WTC11 (cell line): Measurements from ENCODE around the gene NOM1. TPM values are rescaled to one million over a fixed set of nuclear protein-coding genes. Genes with fewer than 3 reads are reported as not detected.
A peak's percentile ranks its signal among the peaks of the same experiment; 100 is the strongest.

Source experiments
- ATAC-seq: fragments of 200-7000 bp; cut with Tn5 transposase; 2 replicates; pipeline ENCODE4 v1.10.0; 2021; ENCODE audit warnings: mild to moderate bottlenecking, moderate library complexity
- CTCF ChIA-PET: fragments of 300-600 bp; sonication (Branson Sonifier 250); formaldehyde crosslinking; loops from one replicate; lab custom pipeline; 2021; ENCODE audit warnings: antibody characterized with exemption; lab: Charles Lee
- POLR2A ChIA-PET: fragments of 350-600 bp; sonication (Branson Sonifier 250); formaldehyde crosslinking; loops from one replicate; lab custom pipeline; 2021; ENCODE audit warnings: antibody characterized with exemption; lab: Charles Lee
- DNase-seq: peaks from one replicate; pipeline ENCODE4 v3.0.0; 2021; ENCODE audit warnings: low spot score
- H3K27ac Mint-ChIP-seq: 2 replicates; pipeline ENCODE4 v1.8.0; 2021; ENCODE audit warnings: mixed read lengths
- H3K27me3 Mint-ChIP-seq: 2 replicates; pipeline ENCODE4 v1.8.0; 2021; ENCODE audit warnings: low read depth, mild to moderate bottlenecking, moderate library complexity, mixed read lengths
- H3K36me3 Mint-ChIP-seq: 2 replicates; pipeline ENCODE4 v1.8.0; 2021; ENCODE audit warnings: mixed read lengths
- H3K4me1 Mint-ChIP-seq: 2 replicates; pipeline ENCODE4 v1.8.0; 2022; ENCODE audit warnings: mixed read lengths
- H3K4me3 Mint-ChIP-seq: 2 replicates; pipeline ENCODE4 v1.8.0; 2021; ENCODE audit warnings: mild to moderate bottlenecking, moderate library complexity, mixed read lengths
- H3K9me3 Mint-ChIP-seq: 2 replicates; pipeline ENCODE4 v1.8.0; 2021; ENCODE audit warnings: mixed read lengths
- CREM ChIP-seq: sonication (generic); formaldehyde crosslinking; IDR thresholded peaks from 2 replicates; pipeline ENCODE4 v1.8.1; 2022; ENCODE audit warnings: mild to moderate bottlenecking, missing genetic modification reagents, moderate library complexity
- FOXP1 ChIP-seq: sonication (generic); formaldehyde crosslinking; IDR thresholded peaks from 2 replicates; pipeline ENCODE4 v1.8.0; 2022; ENCODE audit warnings: missing genetic modification reagents, mild to moderate bottlenecking, moderate library complexity, borderline replicate concordance
- GABPB1 ChIP-seq: sonication (generic); formaldehyde crosslinking; IDR thresholded peaks from 2 replicates; pipeline ENCODE4 v1.8.1; 2023; ENCODE audit warnings: mild to moderate bottlenecking, missing genetic modification reagents
- JUN ChIP-seq: sonication (generic); formaldehyde crosslinking; IDR thresholded peaks from 2 replicates; pipeline ENCODE4 v1.8.0; 2023; ENCODE audit warnings: mild to moderate bottlenecking, missing genetic modification reagents
- MYBL2 ChIP-seq: sonication (generic); formaldehyde crosslinking; IDR thresholded peaks from 2 replicates; pipeline ENCODE4 v1.8.1; 2023; ENCODE audit warnings: mild to moderate bottlenecking, moderate library complexity, missing genetic modification reagents
- NFYB ChIP-seq: sonication (generic); formaldehyde crosslinking; conservative IDR thresholded peaks from 2 replicates; pipeline ENCODE4 v1.8.0; 2022; ENCODE audit warnings: low read depth, missing genetic modification reagents
- PRRX2 ChIP-seq: fragments of 250-450 bp; sonication (Bioruptor Pico); IDR thresholded peaks from 2 replicates; pipeline ENCODE4 v1.8.0; 2021; ENCODE audit warnings: mild to moderate bottlenecking
- TCF7 ChIP-seq: sonication (generic); formaldehyde crosslinking; IDR thresholded peaks from 2 replicates; pipeline ENCODE4 v1.8.0; 2022; ENCODE audit warnings: mild to moderate bottlenecking, low read depth, missing genetic modification reagents, moderate library complexity
- TEAD4 ChIP-seq: sonication (generic); formaldehyde crosslinking; IDR thresholded peaks from 2 replicates; pipeline ENCODE4 v1.8.0; 2022; ENCODE audit warnings: mild to moderate bottlenecking, missing genetic modification reagents
- ZBTB21 ChIP-seq: sonication (generic); formaldehyde crosslinking; IDR thresholded peaks from 2 replicates; pipeline ENCODE4 v1.8.1; 2023; ENCODE audit warnings: mild to moderate bottlenecking, missing genetic modification reagents, borderline replicate concordance
- ZNF121 ChIP-seq: sonication (generic); formaldehyde crosslinking; IDR thresholded peaks from 2 replicates; pipeline ENCODE4 v1.8.0; 2023; ENCODE audit warnings: missing genetic modification reagents
- ZNF671 ChIP-seq: fragments of 250-450 bp; sonication (Bioruptor Pico); IDR thresholded peaks from 2 replicates; pipeline ENCODE4 v1.8.0; 2021; ENCODE audit warnings: mild to moderate bottlenecking
- total RNA-seq: library from RNA; stranded (reverse); gene quantifications from 3 replicates; pipeline ENCODE4 v1.2.3, GENCODE V29; 2021
- TF ChIP-seq, protein P1 (sequence below): sonication (generic); formaldehyde crosslinking; conservative IDR thresholded peaks from 2 replicates; pipeline ENCODE4 v1.8.1; 2023; ENCODE audit warnings: mild to moderate bottlenecking, low read depth, missing genetic modification reagents, moderate library complexity
- TF ChIP-seq, protein P2 (sequence below): fragments of 250-450 bp; sonication (Bioruptor Pico); conservative IDR thresholded peaks from 2 replicates; pipeline ENCODE4 v1.9.0; 2021; ENCODE audit warnings: mild to moderate bottlenecking
- TF ChIP-seq, protein P3 (sequence below): fragments of 250-450 bp; sonication (Bioruptor Pico); IDR thresholded peaks from 2 replicates; pipeline ENCODE4 v1.8.0; 2021; ENCODE audit warnings: mild to moderate bottlenecking
- TF ChIP-seq, protein P4 (sequence below): sonication (generic); formaldehyde crosslinking; conservative IDR thresholded peaks from 2 replicates; pipeline ENCODE4 v1.8.1; 2022; ENCODE audit warnings: mild to moderate bottlenecking, missing genetic modification reagents
- TF ChIP-seq, protein P5 (sequence below): sonication (generic); formaldehyde crosslinking; IDR thresholded peaks from 2 replicates; pipeline ENCODE4 v1.8.1; 2023; ENCODE audit warnings: mild to moderate bottlenecking, missing genetic modification reagents

Gene NOM1
- total RNA-seq, 1 experiment from 2014 or later, result 38.5 TPM

DNA sequence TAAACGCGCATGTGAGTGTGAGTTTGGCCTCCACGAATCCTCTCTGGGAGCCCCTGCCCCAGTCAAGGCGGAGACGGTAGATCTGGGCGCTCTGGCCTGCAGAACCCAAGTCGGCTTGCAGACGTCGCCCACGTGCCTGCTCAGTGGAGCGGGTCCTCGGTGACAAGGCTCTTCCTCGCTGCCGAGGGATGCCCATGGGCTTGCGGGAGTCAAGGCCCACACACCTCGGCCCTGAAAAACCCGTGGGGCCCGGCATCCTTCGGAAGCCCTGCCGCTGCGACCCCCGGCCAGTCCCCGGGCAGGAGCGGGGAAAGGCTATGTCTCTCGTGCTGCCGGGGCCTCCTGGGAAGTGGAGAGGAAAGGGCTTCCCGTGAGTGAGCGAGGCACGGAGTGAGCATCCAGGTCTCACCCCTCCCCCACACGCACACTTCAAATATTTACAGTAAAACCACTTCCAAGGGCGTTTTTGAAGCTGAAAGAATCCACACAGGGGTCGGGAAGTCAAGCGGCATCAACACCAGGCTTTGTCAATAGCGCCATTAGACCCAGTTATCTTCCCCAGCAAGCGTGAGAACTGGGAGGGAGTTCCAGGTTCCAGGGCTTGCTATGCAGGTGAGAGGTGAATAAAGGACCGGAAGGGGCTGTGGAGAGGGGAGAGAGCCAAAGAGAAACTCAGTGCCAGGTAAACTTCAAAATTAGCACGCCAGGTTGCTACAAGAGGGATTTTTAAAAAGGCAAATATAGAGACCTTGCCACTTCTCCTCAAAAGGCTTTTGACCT, 62.0 kb downstream of the NOM1 start:
- H3K27me3 Mint-ChIP-seq, result peaks cover 90% of the 10 kb centered on the region
- DNase-seq, result no peak
- peak overlapping the region; percentile 64 for H3K4me3 Mint-ChIP-seq
- H3K36me3 Mint-ChIP-seq, result no peaks in the 10 kb centered on the region
- no peak for TF ChIP-seq ZNF671
- TF ChIP-seq GABPB1 (CRISPR knock-in tag), result peak; percentile 20; the same call in 1 of the 2 replicates
- TF ChIP-seq, all 79 proteins: peak for 1
- ChIA-PET POLR2A (no interaction called here), CTCF (interaction anchor here (0.6 to 1.3 kb wide), 3 partner anchors 8 to 463 kb away, joined by 3 to 4 read pairs (median 3); no protein-coding TSS in a partner anchor)
- Mint-ChIP-seq H3K27ac (no peak overlapping the region), H3K4me1 (peaks cover 59% of the 10 kb centered on the region), H3K9me3 (no peaks in the 10 kb centered on the region)
- peak; percentile 8; the same call in 1 of the 2 replicates for ATAC-seq

DNA sequence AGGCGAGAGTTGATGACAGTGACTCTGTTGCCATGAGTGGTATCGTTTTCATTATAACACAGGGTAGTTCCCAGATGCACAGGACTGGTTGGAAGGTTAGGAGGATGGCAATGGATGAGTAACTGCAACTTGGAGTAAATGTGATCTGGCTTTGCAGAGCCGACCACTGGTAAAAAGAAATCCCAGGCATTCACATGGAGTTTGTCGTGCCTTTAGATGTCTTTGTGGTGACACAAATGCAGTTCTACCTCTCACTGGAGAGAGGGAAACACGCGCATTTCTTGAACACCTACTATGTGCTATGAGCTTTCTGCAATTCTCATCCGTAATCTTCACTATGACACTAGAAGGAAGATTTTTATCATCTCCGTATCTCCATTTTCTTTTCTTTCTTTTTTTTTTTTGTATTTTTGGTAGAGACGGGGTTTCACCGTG, 62.6 kb downstream of the NOM1 start:
- ChIA-PET POLR2A (no interaction called here), CTCF (interaction anchor here (0.9 to 3.1 kb wide), 2 partner anchors 18 to 62 kb away, joined by 3 to 14 read pairs; partner anchors contain the start of gene NOM1)
- Mint-ChIP-seq H3K4me1 (peaks cover 62% of the 10 kb centered on the region), H3K36me3 (no peaks in the 10 kb centered on the region), H3K27ac (no peak overlapping the region), H3K9me3 (no peaks in the 10 kb centered on the region), H3K27me3 (peaks cover 90% of the 10 kb centered on the region), H3K4me3 (peak overlapping the region; percentile 64)
- ATAC-seq, result no peak
- no peak for DNase-seq
- TF ChIP-seq, protein P1, sequence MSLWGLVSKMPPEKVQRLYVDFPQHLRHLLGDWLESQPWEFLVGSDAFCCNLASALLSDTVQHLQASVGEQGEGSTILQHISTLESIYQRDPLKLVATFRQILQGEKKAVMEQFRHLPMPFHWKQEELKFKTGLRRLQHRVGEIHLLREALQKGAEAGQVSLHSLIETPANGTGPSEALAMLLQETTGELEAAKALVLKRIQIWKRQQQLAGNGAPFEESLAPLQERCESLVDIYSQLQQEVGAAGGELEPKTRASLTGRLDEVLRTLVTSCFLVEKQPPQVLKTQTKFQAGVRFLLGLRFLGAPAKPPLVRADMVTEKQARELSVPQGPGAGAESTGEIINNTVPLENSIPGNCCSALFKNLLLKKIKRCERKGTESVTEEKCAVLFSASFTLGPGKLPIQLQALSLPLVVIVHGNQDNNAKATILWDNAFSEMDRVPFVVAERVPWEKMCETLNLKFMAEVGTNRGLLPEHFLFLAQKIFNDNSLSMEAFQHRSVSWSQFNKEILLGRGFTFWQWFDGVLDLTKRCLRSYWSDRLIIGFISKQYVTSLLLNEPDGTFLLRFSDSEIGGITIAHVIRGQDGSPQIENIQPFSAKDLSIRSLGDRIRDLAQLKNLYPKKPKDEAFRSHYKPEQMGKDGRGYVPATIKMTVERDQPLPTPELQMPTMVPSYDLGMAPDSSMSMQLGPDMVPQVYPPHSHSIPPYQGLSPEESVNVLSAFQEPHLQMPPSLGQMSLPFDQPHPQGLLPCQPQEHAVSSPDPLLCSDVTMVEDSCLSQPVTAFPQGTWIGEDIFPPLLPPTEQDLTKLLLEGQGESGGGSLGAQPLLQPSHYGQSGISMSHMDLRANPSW, result no peak
- TF ChIP-seq ZNF121 (CRISPR knock-in tag), result no peak
- TF ChIP-seq, protein P2, sequence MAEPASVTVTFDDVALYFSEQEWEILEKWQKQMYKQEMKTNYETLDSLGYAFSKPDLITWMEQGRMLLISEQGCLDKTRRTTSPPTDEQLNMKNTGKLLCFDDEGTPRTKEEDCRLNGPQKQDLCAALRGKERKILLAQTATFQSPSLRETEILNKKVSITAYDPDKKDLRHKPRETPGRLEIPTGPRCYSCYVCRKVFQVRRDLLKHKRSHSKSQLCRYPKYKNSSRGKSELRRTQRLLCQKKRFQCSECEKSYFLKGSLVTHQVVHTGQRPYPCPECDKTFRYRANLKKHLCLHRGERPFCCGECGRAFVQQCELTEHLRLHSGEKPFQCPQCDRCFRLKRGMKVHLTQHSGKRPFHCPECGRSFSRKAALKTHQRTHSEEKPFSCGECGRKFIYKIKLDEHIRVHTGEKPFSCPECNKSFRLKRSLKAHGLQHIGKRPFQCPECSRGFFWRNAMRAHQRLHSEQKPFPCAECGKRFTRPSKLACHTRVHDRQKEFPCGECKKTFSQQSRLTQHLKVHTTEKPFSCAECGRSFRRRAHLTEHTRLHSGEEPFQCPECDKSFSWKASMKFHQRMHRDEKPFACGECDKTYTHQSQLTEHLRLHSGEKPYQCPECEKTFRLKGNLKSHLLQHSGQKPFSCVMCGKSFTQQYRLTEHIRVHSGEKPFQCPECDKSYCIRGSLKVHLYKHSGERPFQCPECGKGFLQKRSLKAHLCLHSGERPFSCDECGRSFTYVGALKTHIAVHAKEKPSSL, result no peak
- TF ChIP-seq TEAD4 (CRISPR knock-in tag), result no peak
- TF ChIP-seq, protein P3, sequence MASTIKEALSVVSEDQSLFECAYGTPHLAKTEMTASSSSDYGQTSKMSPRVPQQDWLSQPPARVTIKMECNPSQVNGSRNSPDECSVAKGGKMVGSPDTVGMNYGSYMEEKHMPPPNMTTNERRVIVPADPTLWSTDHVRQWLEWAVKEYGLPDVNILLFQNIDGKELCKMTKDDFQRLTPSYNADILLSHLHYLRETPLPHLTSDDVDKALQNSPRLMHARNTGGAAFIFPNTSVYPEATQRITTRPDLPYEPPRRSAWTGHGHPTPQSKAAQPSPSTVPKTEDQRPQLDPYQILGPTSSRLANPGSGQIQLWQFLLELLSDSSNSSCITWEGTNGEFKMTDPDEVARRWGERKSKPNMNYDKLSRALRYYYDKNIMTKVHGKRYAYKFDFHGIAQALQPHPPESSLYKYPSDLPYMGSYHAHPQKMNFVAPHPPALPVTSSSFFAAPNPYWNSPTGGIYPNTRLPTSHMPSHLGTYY (CRISPR knock-in tag), result no peak

DNA sequence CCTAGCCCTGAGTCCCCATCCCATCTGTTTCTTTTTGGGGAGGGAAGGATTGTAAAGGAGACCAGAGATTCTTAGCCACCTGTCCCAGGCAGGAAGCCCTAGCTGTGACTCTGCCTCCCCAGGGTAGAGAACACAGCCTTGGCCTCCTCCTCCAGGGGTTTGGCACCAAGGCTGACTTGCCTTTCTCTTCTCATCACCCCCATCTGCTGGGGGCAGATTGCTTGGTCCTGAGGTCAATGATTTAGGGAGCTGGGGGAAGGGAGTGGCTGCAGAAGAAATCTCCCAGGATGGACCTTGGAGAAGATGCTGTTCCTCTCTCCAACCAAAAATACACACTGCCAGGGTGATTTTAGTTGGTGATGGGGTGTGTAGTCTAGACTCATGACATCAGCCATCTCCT, 63.6 kb downstream of the NOM1 start:
- Mint-ChIP-seq H3K27ac (no peak overlapping the region), H3K36me3 (no peaks in the 10 kb centered on the region), H3K4me3 (no peak overlapping the region), H3K9me3 (no peaks in the 10 kb centered on the region), H3K27me3 (peaks cover 90% of the 10 kb centered on the region), H3K4me1 (peaks cover 60% of the 10 kb centered on the region)
- TF ChIP-seq TCF7 (CRISPR knock-in tag) (no peak), MYBL2 (CRISPR knock-in tag) (no peak), CREM (CRISPR knock-in tag) (no peak), FOXP1 (CRISPR knock-in tag) (no peak), NFYB (CRISPR knock-in tag) (no peak), PRRX2 (CRISPR knock-in tag) (no peak), JUN (CRISPR knock-in tag) (no peak), ZBTB21 (no peak)
- TF ChIP-seq, protein P4, sequence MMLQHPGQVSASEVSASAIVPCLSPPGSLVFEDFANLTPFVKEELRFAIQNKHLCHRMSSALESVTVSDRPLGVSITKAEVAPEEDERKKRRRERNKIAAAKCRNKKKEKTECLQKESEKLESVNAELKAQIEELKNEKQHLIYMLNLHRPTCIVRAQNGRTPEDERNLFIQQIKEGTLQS (CRISPR knock-in tag), result no peak
- TF ChIP-seq, protein P5, sequence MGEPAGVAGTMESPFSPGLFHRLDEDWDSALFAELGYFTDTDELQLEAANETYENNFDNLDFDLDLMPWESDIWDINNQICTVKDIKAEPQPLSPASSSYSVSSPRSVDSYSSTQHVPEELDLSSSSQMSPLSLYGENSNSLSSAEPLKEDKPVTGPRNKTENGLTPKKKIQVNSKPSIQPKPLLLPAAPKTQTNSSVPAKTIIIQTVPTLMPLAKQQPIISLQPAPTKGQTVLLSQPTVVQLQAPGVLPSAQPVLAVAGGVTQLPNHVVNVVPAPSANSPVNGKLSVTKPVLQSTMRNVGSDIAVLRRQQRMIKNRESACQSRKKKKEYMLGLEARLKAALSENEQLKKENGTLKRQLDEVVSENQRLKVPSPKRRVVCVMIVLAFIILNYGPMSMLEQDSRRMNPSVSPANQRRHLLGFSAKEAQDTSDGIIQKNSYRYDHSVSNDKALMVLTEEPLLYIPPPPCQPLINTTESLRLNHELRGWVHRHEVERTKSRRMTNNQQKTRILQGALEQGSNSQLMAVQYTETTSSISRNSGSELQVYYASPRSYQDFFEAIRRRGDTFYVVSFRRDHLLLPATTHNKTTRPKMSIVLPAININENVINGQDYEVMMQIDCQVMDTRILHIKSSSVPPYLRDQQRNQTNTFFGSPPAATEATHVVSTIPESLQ (CRISPR knock-in tag), result no peak
- ATAC-seq (no peak), DNase-seq (no peak)
- ChIA-PET POLR2A (no interaction called here), CTCF (interaction anchor here (0.9 to 3.1 kb wide), 5 partner anchors 19 to 260 kb away, joined by 3 to 14 read pairs (median 3); partner anchors contain the start of gene NOM1)
